GM21723 (cell line): ENCODE measurements around the gene NOPCHAP1.
"Not testable (repeated sequence)": the region's sequence is repeated elsewhere in the genome, so short reads cannot be mapped to it uniquely, and the experiment has no call there.

Experiments used
- ATAC-seq: cut with Tn5 transposase; IDR thresholded peaks from one replicate; pipeline ENCODE4 v1.9.1; 2021; ENCODE audit warnings: mild to moderate bottlenecking, moderate library complexity; ENCODE audit not compliant: unreplicated experiment

Gene NOPCHAP1

GRCh38 chr12:104964167-104964855, 21.8 kb upstream of the NOPCHAP1 start:
- no peak for ATAC-seq

GRCh38 chr12:104964856-104965205, 21.3 kb upstream of the NOPCHAP1 start:
- ATAC-seq = no peak

- peak; percentile 92 for ATAC-seq
Measured at GRCh38 chr12:104966677-104967076, 19.4 kb upstream of the NOPCHAP1 start.

GRCh38 chr12:104969343-104969742, 16.8 kb upstream of the NOPCHAP1 start:
- no peak for ATAC-seq

- ATAC-seq = no peak
Measured at GRCh38 chr12:104971306-104971705, 14.8 kb upstream of the NOPCHAP1 start.

- ATAC-seq = no peak
Measured at GRCh38 chr12:104973250-104973649, 12.9 kb upstream of the NOPCHAP1 start.

- peak; percentile 98 for ATAC-seq
Measured at GRCh38 chr12:104974626-104975290, 11.4 kb upstream of the NOPCHAP1 start.

- no peak for ATAC-seq
Measured at GRCh38 chr12:104975587-104976343, 10.4 kb upstream of the NOPCHAP1 start.

GRCh38 chr12:104976703-104977102, 9.4 kb upstream of the NOPCHAP1 start:
- no peak for ATAC-seq

GRCh38 chr12:104977688-104978087, 8.4 kb upstream of the NOPCHAP1 start:
- ATAC-seq = not testable (repeated sequence)

- ATAC-seq = no peak
Measured at GRCh38 chr12:104985206-104985605, 910 bp upstream of the NOPCHAP1 start.

GRCh38 chr12:104990950-104991349, 4.8 kb downstream of the NOPCHAP1 start:
- no peak for ATAC-seq

- ATAC-seq = no peak
Measured at GRCh38 chr12:104991565-104992128, 5.5 kb downstream of the NOPCHAP1 start.

GRCh38 chr12:104994336-104994735, 8.2 kb downstream of the NOPCHAP1 start:
- no peak for ATAC-seq

- no peak for ATAC-seq
Measured at GRCh38 chr12:104997541-104997940, 11.4 kb downstream of the NOPCHAP1 start.

GRCh38 chr12:104998423-104999346, 12.6 kb downstream of the NOPCHAP1 start:
- ATAC-seq = no peak

GRCh38 chr12:104999347-104999685, 13.2 kb downstream of the NOPCHAP1 start:
- ATAC-seq = no peak

GRCh38 chr12:105001476-105001875, 15.4 kb downstream of the NOPCHAP1 start:
- no peak for ATAC-seq

- no peak for ATAC-seq
Measured at GRCh38 chr12:105013892-105014291, 27.8 kb downstream of the NOPCHAP1 start.

GRCh38 chr12:105014603-105015002, 28.5 kb downstream of the NOPCHAP1 start:
- ATAC-seq = no peak

GRCh38 chr12:105015543-105015942, 29.4 kb downstream of the NOPCHAP1 start:
- no peak for ATAC-seq
